ENCODE results near the gene LEMD3.

GRCh38 chr12:65184858-65185229 is 15.5 kb downstream of the LEMD3 start:
- TF ChIP-seq, protein P1, sequence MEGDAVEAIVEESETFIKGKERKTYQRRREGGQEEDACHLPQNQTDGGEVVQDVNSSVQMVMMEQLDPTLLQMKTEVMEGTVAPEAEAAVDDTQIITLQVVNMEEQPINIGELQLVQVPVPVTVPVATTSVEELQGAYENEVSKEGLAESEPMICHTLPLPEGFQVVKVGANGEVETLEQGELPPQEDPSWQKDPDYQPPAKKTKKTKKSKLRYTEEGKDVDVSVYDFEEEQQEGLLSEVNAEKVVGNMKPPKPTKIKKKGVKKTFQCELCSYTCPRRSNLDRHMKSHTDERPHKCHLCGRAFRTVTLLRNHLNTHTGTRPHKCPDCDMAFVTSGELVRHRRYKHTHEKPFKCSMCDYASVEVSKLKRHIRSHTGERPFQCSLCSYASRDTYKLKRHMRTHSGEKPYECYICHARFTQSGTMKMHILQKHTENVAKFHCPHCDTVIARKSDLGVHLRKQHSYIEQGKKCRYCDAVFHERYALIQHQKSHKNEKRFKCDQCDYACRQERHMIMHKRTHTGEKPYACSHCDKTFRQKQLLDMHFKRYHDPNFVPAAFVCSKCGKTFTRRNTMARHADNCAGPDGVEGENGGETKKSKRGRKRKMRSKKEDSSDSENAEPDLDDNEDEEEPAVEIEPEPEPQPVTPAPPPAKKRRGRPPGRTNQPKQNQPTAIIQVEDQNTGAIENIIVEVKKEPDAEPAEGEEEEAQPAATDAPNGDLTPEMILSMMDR (IDR thresholded peaks at IDR 0.05): no peak
- no peak for TF ChIP-seq POLR2A (IDR thresholded peaks at IDR 0.05)
- no peak for TF ChIP-seq POLR2AphosphoS5 (IDR thresholded peaks at IDR 0.05; ENCODE audit: insufficient read depth in 1 of 2, low read depth in 1 of 2)

Measured in vagina (tissue), 2 donors.